Tibial nerve (tissue), 4 donors: ENCODE data around the gene NKX2-4. TPM values are rescaled to one million over a fixed set of nuclear protein-coding genes. Genes with fewer than 3 reads are reported as not detected.

Source experiments
- DNase-seq, 2 donors: peaks; one replicate each; pipeline ENCODE4 v3.0.0-alpha.2; 2019; ENCODE audit warnings: low spot score in 2 of 2
- H3K27ac ChIP-seq, 4 donors: fragments of 200-600 bp; sonication (generic) in 3 of 4; one replicate each; pipeline ENCODE4 v1.5.1; 2017 to 2019; ENCODE audit warnings: mild to moderate bottlenecking in 1 of 4
- H3K27me3 ChIP-seq, 2 donors: fragments of 200-600 bp; sonication (generic) in 1 of 2; one replicate each; pipeline versions ENCODE4 v1.5.1 to v1.6.0; 2017 to 2019
- H3K36me3 ChIP-seq, 3 donors: fragments of 200-600 bp; sonication (generic); one replicate each; pipeline ENCODE4 v1.5.1; 2018 to 2019
- H3K4me1 ChIP-seq, 4 donors: fragments of 200-600 bp; sonication (generic) in 3 of 4; one replicate each; pipeline ENCODE4 v1.5.1; 2017 to 2019
- H3K4me3 ChIP-seq, 4 donors: fragments of 200-600 bp; sonication (generic) in 3 of 4; one replicate each; pipeline ENCODE4 v1.5.1; 2017 to 2019; ENCODE audit warnings: mild to moderate bottlenecking in 1 of 4, moderate library complexity in 1 of 4
- H3K9me3 ChIP-seq, 4 donors: fragments of 200-600 bp; sonication (generic) in 3 of 4; one replicate each; pipeline ENCODE4 v1.5.1; 2017 to 2019
- CTCF ChIP-seq, 5 experiments: fragments of 200-600 bp in 3 of 5; fragments of 450-650 bp in 2 of 5; sonication (generic) in 3 of 5; IDR thresholded peaks; one replicate each; pipeline ENCODE4 v1.5.1; 2016 to 2019; ENCODE audit warnings: antibody characterized with exemption in 5 of 5, mild to moderate bottlenecking in 3 of 5, moderate library complexity in 2 of 5
- EP300 ChIP-seq, 2 donors: sonication (generic); formaldehyde crosslinking; IDR thresholded peaks; one replicate each; pipeline ENCODE4 v1.6.1; 2017; ENCODE audit warnings: antibody characterized with exemption in 2 of 2, mild to moderate bottlenecking in 1 of 2
- POLR2A ChIP-seq, 2 donors: fragments of 450-650 bp; IDR thresholded peaks; one replicate each; pipeline ENCODE4 v1.6.1; 2017; ENCODE audit warnings: antibody characterized with exemption in 2 of 2, mild to moderate bottlenecking in 2 of 2, moderate library complexity in 2 of 2
- WGBS, 2 donors: methylation state at CpG; one replicate each; pipeline ENCODE4 v1.1.5; 2018; 5-methylcytosine and 5-hydroxymethylcytosine counted together
- total RNA-seq, 4 donors: library from RNA; depleted of rRNA; stranded (reverse); fragments of >200 nt; gene quantifications; one replicate each; pipeline ENCODE4 v1.1.0, GENCODE V29; 2016

The NKX2-4 gene
- total RNA-seq, 4 donors from 2014 or later, result not detected

GRCh38 chr20:21395051-21395665 is 2.2 kb downstream of the NKX2-4 start:
- no peak overlapping the region for H3K4me3 ChIP-seq
- H3K4me1 ChIP-seq, result peaks cover 0 to 33% (median 2%) of the 10 kb centered on the region in 4 donors
- H3K27ac ChIP-seq, result no peak overlapping the region
- H3K27me3 ChIP-seq, result peaks cover 4 to 91% of the 10 kb centered on the region in 2 donors
- no peak for DNase-seq
- H3K36me3 ChIP-seq, result peaks cover 0 to 6% (median 0%) of the 10 kb centered on the region in 3 donors
- no peak for TF ChIP-seq EP300 (IDR thresholded peaks at IDR 0.05)
- TF ChIP-seq CTCF (IDR thresholded peaks at IDR 0.05), result no peak
- no peak for TF ChIP-seq POLR2A (IDR thresholded peaks at IDR 0.05)
- H3K9me3 ChIP-seq, result no peaks in the 10 kb centered on the region
- WGBS, 2 donors, result 16 to 25% methylated on average over 6 of the region's 6 CpGs

- no peak for DNase-seq
- Histone ChIP-seq H3K36me3 (peaks cover 0 to 13% (median 0%) of the 10 kb centered on the region in 3 donors), H3K27ac (no peak overlapping the region), H3K27me3 (peaks cover 4 to 86% of the 10 kb centered on the region in 2 donors), H3K4me3 (no peak overlapping the region), H3K4me1 (peaks cover 0 to 33% (median 2%) of the 10 kb centered on the region in 4 donors), H3K9me3 (no peaks in the 10 kb centered on the region)
- no peak for TF ChIP-seq CTCF (IDR thresholded peaks at IDR 0.05)
- TF ChIP-seq POLR2A (IDR thresholded peaks at IDR 0.05), result no peak
- no peak for TF ChIP-seq EP300 (IDR thresholded peaks at IDR 0.05)
- WGBS, 2 donors, result 22 to 30% methylated on average over 3 of the region's 3 CpGs
These were observed 2.8 kb downstream of the NKX2-4 start for GRCh38 chr20:21394551-21394950.

- TF ChIP-seq POLR2A (IDR thresholded peaks at IDR 0.05) (no peak), CTCF (IDR thresholded peaks at IDR 0.05) (no peak), EP300 (IDR thresholded peaks at IDR 0.05) (no peak)
- H3K27ac ChIP-seq, result no peak overlapping the region
- H3K4me1 ChIP-seq, result peaks cover 0 to 33% (median 2%) of the 10 kb centered on the region in 4 donors
- H3K9me3 ChIP-seq, result no peaks in the 10 kb centered on the region
- H3K27me3 ChIP-seq, result peaks cover 4 to 80% of the 10 kb centered on the region in 2 donors
- no peak overlapping the region for H3K4me3 ChIP-seq
- WGBS, 2 donors, result 44 to 46% methylated on average over 4 of the region's 4 CpGs
- H3K36me3 ChIP-seq, result peaks cover 0 to 18% (median 0%) of the 10 kb centered on the region in 3 donors
- DNase-seq, result no peak
These were observed 3.4 kb downstream of the NKX2-4 start for GRCh38 chr20:21393816-21394519.

- no peak overlapping the region for H3K4me3 ChIP-seq
- H3K4me1 ChIP-seq, result peaks cover 0 to 33% (median 2%) of the 10 kb centered on the region in 4 donors
- no peaks in the 10 kb centered on the region for H3K9me3 ChIP-seq
- no peak overlapping the region for H3K27ac ChIP-seq
- 49 to 64% methylated on average over 4 of the region's 4 CpGs for WGBS, 2 donors
- DNase-seq, result no peak
- peaks cover 0 to 26% (median 0%) of the 10 kb centered on the region in 3 donors for H3K36me3 ChIP-seq
- peaks cover 4 to 72% of the 10 kb centered on the region in 2 donors for H3K27me3 ChIP-seq
- TF ChIP-seq EP300 (IDR thresholded peaks at IDR 0.05), result no peak
- TF ChIP-seq POLR2A (IDR thresholded peaks at IDR 0.05), result no peak
- TF ChIP-seq CTCF (IDR thresholded peaks at IDR 0.05), result no peak
These were observed 4.2 kb downstream of the NKX2-4 start for GRCh38 chr20:21393166-21393565.

GRCh38 chr20:21391972-21392352 is 5.4 kb downstream of the NKX2-4 start:
- 22 to 27% methylated on average over 10 of the region's 10 CpGs for WGBS, 2 donors
- no peak for DNase-seq
- no peak for TF ChIP-seq EP300 (IDR thresholded peaks at IDR 0.05)
- TF ChIP-seq POLR2A (IDR thresholded peaks at IDR 0.05), result no peak
- TF ChIP-seq CTCF (IDR thresholded peaks at IDR 0.05), result no peak
- peaks cover 0 to 61% of the 10 kb centered on the region in 2 donors for H3K27me3 ChIP-seq
- no peaks in the 10 kb centered on the region for H3K9me3 ChIP-seq
- H3K27ac ChIP-seq, result no peak overlapping the region
- no peak overlapping the region for H3K4me3 ChIP-seq
- H3K4me1 ChIP-seq, result peaks cover 0 to 26% (median 2%) of the 10 kb centered on the region in 4 donors
- peaks cover 0 to 38% (median 0%) of the 10 kb centered on the region in 3 donors for H3K36me3 ChIP-seq
